CD4-positive, alpha-beta T cell treated with Interleukin-10 for 1 hour (primary cell): ENCODE data around the gene TRRAP.

Source experiments
- DNase-seq: peaks from one replicate; pipeline ENCODE4 v3.0.0-alpha.2; 2020

The TRRAP gene

DNA sequence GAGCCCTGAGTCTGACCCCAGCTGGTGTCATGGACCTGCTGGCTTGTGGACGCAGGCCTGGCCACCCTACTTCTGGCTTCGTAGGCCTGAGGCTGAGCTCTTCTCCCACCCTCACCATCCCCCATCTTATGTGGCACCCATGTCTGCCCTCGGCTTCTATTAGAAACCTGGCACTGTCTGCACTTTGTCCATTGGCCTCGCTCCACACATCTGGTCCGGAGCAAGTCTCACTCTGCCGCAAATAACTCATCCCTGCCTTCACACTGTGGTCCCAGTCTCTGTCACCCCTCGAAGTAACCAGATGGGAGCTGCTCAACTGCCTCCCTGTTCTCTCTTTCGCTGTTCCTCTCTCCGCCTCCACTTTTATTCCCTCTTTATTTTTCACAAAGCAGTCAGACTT lies 78.6 kb downstream of the TRRAP start:
- DNase-seq: no peak

DNA sequence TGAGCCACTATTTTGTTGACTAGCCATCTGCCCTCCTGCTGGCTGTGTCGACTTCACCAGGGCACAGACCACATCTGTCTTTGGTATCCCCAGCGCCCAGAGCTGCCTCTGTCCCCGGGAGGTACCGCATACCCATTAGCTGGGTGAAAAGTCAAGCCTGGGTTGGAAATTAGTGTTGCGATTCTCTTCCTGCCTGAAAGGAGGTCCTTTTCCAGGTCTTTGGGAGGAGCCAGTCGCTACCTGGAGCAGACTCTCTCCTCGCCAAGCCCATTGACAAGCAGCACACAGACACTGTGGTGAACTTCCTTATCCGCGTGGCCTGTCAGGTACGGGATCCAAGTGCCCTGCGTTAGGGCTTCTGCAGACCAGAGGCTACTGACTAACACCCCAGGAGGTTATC lies 79.4 kb downstream of the TRRAP start:
- DNase-seq: no peak

DNA sequence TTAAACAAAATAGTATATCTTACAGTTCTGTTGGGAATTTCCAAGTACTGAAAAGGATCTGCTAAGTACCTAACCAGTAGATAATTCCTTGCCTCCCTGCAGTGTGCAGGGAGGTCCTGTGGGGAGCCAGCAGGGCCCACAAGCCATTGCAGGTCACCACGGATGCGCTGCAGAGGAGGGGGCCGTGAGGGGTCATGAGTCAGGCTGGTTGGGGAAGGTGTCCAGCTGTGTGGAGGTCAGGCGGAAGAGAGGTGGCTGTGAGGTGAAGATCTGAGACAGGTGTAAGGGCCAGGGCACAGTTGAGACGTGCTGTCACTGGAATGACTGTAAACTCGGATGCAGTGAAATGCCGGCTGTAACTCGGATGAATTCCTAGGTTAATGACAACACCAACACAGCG lies 80.6 kb downstream of the TRRAP start:
- DNase-seq: no peak

DNA sequence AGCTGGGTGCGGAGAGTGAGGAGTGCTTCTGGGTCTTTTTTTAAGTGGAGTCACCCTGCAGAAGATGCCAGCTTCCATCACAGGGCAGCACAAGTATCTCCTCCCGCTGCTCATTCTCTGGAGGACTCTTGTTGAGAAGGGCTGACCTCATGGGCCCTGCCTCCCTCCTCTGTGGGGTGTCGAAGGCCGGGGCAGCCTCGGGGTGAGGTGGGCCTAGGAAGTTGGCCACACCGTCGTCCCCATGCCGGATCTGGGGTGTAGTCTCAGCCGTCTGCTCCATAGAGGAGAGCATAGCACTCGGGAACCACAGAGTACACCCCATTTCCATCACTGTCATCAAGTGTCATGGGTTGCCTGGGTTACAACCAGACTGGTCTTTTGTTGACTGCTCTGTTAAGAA lies 85.0 kb downstream of the TRRAP start:
- no peak for DNase-seq

DNA sequence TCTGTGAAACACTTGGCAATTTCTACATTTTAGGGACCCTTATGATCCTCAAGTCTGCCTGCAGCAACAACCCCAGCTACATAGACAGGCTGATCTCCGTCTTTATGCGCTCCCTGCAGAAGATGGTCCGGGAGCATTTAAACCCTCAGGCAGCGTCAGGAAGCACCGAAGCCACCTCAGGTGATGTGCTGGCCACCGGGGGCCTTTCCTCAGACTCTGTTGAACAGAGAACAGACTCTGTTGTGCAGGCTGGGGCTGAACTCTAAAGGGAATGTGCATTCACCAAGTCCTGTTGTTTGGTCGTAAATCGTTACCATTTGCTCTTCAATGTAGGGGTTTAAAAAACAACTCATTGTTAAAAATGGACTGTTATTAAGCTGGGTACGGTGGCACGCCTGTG lies 86.3 kb downstream of the TRRAP start:
- no peak for DNase-seq

DNA sequence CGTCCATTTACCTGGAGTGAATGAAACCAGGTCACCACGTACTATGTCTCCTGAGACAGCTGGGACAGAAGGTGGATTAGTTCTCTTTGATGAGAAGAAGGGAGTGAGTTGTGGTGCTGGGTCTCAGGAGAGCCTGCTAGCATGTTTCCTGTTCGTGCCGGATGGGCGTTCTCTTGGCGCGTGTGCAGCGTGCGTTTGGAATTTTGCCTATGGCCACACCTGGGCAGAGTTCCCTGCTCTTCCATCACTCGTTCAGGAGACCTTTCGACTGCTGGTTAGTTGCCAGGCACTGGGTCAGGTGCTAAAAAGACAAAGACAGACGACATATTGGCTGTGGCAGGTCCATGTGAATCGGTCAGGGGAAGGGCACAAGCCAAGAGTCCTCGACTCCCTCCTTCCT lies 90.3 kb downstream of the TRRAP start:
- no peak for DNase-seq

DNA sequence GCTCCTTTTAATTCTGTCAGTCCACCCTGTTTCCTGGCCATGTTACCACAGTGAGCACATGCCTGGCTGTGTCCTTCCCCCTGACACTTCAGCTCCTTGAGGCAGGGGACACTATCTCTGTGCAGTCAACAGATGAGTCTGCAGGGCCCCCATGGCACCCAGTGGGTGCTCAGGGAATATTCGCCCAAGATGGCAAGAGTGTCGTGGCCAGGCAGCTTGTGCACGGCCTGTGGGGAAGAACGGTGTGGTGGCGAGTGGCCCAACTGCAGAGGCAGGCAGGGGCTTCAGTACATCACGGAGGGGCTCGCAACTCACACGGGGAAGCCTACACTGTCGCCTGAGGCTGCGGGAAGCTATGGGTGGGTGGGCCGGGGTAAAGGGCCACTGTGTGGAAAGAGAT lies 91.1 kb downstream of the TRRAP start:
- no peak for DNase-seq

DNA sequence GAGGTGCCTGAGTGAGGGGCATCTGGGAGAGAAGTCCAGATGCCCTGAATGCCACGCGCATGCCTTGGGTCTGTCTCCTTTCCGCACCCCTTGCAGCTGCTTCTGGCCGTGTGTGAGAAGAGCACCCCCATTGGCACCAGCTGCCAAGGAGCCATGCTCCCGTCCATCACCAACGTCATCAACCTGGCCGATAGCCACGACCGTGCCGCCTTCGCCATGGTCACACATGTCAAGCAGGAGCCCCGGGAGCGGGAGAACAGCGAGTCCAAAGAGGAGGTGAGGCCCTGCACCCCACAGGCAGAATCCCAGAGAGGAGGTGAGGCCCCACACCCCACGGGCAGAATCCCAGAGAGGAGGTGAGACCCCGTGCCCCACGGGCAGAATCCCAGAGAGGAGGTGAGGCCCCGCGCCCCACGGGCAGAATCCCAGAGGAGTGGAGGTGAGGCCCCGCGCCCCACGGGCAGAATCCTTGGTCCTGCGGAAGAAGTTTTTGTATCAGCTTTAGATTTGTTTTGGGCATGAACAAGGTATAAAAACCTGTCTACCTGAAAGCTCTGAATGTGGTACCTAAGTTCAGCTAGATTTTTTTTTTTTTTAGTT lies 91.8 kb downstream of the TRRAP start:
- DNase-seq: no peak

DNA sequence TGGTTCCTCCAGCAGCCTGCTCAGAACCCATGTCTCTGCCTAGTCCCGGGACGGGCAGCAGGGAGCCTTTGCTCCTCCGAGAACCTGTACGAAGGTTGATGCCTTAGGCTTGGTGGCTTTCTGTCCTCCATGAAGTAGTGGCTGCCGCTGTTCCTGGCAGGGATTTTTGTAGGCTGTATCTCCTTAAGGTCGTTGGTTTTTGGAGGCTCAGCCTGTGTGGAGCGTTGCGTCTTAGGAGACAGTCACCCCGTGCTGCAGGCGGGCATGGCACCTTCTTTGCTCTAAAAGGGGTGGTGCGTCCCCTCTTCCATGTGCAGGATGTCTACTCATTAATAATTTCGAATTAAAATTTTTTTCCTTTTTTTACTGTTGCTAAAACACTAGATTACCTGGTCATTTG lies 92.5 kb downstream of the TRRAP start:
- no peak for DNase-seq

DNA sequence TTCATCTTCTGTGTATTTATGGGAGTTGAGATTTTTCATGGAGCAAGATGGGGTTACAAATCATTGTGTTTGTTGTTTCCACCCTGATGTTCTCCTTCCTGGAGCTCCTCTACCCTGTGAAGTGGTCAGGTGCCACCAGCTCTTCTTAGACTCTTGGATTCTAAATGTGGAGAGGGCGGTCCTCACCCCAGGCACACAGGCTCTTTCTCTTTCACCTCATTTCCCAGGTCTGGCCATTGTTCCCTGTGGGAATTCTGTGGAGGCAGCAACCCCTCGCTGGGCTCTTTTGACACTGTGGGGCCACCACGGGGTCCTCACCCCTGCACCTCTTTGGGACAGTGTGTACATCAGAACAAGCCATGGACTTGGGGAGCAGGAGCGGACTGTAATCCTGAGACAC lies 95.9 kb downstream of the TRRAP start:
- no peak for DNase-seq

DNA sequence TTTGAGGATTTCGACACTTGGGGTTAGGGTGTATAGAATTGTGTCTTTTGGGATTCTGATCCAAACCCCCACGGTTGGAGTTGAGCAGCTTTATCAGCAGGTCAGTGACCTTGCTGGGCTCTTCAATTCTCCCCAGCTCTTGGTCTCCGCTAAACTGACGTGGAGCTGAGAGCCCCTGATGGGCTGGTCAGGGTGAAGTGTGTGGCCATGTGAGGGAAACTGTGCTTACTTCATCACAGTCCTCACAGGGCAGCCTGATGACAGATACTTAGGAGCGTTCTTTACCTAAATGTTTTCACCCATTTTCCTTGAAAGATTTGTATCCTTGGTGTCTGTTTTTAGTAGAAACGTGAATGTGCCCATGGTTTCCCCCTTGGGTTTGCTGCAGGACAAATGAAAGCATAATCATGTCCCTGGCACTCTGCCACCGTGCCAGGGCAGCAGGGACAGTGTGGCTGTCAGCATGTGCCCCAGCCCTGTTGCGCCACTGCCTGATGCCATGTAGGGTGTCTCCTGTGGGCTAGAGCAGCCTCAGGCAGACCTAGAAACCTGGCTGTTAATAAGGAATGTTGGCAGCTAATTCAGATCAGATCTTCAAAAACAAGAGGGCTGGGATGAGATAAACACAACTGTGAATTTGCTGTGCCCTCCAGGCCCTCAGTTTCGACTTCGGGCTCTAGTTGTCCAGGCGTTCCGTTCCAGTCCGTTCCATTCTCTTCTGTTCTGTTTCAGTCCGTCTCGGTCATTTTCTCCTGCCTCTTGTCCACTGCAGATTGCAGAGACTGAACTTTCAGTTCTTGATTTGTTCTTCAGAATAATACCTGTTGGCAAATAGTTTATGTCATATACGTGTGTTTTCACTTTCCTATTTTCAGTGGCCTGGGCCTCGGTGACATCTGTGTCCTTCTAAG lies 96.8 kb downstream of the TRRAP start:
- DNase-seq: no peak

DNA sequence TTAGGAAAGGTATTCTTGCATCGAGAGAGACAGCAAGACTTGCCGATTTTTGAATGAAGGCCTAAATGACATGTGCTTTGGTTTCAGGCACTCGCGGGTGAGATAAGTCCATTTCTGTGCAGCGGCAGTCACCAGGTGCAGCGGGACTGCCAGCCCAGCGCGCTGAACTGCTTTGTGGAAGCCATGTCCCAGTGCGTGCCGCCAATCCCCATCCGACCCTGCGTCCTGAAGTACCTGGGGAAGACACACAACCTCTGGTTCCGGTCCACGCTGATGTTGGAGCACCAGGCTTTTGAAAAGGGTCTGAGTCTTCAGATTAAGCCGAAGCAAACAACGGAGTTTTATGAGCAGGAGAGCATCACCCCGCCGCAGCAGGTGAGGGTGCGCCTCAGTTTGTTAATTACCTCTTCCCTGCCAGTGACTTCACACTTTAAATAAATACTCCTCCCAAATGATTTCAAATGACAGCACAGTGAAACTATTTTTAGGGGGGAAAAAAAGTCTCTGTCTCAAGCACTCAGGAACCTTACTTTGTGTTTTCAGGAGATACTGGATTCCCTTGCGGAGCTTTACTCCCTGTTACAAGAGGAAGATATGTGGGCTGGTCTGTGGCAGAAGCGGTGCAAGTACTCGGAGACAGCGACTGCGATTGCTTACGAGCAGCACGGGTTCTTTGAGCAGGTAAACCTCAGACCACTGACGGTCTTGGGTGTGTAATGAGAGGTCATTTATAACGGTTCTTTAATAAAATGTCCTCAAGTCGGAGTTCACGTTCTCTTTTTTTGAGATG lies 98.3 kb downstream of the TRRAP start:
- no peak for DNase-seq

DNA sequence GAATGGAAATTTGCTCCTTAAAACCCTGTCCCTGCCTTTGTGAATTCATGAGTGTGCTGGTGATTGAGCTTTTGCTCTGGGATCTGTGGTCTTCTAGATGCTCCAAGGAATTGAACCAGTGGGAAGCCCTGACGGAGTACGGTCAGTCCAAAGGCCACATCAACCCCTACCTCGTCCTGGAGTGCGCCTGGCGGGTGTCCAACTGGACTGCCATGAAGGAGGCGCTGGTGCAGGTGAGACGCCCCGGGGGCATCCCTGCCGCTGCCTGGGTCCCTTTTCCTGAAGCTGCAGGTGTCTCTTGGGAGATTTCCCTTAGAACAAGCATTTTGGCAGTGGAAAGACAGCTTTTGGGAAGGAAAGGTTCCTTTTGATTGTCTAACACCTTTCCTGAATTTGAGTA lies 100.3 kb downstream of the TRRAP start:
- DNase-seq: no peak

DNA sequence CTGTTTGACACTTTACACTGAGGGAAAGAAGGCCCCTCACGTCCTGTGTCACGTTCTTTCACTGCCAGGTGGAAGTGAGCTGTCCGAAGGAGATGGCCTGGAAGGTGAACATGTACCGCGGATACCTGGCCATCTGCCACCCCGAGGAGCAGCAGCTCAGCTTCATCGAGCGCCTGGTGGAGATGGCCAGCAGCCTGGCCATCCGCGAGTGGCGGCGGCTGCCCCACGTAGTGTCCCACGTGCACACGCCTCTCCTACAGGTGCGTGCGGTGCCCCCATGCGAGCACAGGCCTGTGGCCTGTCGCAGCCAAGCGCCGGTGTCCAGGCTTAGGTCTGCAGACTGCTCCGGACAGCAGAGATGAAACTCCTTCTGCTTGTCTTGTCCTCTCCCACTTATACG lies 103.4 kb downstream of the TRRAP start:
- DNase-seq: no peak

DNA sequence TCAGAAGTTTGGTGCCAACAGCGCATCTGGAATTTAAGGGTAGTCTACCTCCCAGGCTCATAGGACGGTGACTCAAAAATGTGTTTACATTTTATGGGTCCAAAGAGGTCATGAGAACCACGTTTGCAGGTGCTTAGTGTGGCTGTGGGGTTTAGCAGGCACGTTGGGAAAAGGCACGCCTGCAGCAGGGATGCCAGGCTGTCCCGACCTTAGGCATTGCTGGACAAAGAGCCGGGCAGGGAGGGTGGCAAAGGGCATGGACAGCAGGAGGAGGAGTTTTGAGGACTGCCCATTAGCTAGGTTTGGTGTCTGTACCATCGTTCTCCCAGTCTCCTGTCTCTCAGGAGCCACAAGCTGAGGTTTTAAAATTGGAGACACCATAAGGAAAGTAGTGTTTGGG lies 104.4 kb downstream of the TRRAP start:
- DNase-seq: no peak

DNA sequence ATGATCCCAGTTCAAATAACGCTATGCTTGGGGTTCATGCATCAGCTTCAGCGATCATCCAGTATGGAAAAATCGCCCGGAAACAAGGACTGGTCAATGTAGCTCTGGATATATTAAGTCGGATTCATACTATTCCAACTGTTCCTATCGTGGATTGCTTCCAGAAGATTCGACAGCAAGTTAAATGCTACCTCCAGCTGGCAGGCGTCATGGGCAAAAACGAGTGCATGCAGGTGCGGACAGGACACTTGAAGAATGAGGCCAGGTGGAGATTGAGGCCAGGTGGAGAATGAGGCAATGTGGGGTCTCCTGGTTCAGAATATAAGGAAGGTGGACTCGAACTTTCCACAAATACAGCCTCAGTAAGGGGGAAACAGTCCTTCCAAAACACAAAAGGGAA lies 105.8 kb downstream of the TRRAP start:
- DNase-seq: no peak

DNA sequence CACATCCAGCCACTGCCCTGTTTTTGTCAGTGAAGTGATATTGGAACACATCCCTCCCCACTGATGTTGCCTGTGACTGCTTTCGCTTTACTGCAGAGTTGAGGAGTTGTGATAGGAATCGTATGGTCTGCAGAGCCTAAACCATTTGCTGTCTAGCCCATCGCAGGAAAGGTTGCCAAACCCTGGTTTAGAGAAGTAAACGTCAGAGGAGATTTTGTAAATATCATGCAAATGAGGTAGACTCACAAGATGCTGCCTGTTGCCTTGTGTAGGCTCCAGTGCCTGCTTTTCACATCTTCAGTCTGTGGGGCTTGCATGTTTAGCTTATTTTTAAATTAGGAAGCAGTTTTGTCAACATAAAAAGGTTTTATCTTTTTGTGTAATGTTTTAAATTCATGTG lies 107.1 kb downstream of the TRRAP start:
- DNase-seq: no peak

DNA sequence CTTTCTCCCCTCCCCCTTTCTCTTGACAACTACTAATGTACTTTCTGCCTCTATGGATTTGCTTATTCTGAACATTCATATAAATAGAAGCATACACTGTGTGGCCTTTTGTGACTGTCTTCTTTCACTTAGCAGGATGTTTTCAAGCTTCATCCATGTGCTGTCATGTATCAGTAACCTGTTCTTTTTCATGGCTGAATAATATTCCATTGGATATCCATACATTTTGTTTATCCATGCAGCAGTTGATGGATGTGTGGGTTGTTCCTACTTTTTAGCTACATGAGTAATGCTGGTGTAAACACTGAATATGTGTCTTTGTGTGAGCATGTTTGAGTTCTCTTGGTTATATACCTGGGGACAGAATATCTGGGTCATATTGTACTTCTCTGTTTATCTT lies 107.6 kb downstream of the TRRAP start:
- no peak for DNase-seq

DNA sequence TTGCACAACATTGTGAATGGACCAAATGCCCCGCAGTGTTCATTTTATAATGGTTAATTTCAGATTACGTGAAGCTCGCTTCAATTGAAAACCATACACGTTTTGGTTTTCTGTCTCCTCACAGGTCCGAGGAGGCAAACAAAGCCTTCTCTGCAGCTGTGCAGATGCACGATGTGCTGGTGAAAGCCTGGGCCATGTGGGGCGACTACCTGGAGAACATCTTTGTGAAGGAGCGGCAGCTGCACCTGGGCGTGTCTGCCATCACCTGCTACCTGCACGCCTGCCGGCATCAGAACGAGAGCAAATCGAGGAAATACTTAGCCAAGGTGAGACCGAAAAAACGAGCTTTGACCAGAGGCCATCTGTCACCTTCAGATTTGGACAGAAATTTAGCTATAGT lies 110.3 kb downstream of the TRRAP start:
- DNase-seq: no peak

DNA sequence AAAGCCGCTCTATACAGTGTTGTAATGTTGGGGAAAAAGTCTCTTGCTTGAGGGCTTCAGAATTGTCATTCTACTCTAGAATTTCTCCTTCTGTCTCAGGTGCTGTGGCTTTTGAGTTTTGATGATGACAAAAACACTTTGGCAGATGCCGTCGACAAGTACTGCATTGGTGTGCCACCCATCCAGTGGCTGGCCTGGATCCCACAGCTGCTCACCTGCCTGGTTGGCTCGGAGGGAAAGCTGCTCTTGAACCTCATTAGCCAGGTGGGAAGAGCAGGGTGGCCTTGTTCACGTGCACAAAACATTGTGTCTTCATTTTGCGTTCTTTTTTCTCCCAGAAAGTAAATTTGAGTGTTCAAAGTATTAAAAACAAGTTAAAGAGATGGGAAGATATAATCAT lies 112.0 kb downstream of the TRRAP start:
- DNase-seq: no peak

DNA sequence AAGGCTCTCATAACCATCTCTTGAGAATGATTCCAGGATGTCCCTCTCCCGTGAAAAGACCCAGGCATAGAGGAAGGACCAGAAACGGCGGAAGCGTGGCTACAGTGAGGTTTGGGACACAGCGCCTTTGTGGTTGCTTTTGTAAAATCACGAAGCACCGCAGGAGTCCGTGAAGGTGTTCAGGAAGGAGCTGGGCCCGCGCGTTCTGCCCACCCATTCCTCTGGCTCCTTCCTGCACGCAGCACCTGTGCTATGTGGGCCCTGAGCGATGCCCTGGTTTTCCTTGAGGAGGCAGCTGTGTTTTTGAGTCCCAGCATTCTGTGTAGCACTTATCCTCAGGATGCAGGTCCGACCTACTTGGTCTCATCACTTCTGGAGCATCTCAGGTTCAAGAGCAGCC lies 112.8 kb downstream of the TRRAP start:
- DNase-seq: no peak

DNA sequence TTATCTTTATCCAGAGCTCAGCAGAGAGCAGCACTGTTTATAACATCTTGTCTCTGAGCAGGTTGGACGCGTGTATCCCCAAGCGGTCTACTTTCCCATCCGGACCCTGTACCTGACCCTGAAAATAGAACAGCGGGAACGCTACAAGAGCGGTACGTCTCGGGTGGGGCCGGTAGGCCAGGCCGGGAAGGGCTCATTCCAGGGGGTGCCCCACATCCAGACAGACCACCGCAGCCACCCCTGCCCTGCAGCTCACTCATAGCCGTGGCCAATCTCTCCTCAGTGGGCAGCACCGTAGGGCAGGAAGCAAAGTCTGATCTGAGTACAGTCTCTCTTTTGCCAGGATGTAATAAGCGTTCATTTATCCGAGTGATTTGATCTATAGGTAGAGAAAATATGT lies 113.7 kb downstream of the TRRAP start:
- DNase-seq: no peak

DNA sequence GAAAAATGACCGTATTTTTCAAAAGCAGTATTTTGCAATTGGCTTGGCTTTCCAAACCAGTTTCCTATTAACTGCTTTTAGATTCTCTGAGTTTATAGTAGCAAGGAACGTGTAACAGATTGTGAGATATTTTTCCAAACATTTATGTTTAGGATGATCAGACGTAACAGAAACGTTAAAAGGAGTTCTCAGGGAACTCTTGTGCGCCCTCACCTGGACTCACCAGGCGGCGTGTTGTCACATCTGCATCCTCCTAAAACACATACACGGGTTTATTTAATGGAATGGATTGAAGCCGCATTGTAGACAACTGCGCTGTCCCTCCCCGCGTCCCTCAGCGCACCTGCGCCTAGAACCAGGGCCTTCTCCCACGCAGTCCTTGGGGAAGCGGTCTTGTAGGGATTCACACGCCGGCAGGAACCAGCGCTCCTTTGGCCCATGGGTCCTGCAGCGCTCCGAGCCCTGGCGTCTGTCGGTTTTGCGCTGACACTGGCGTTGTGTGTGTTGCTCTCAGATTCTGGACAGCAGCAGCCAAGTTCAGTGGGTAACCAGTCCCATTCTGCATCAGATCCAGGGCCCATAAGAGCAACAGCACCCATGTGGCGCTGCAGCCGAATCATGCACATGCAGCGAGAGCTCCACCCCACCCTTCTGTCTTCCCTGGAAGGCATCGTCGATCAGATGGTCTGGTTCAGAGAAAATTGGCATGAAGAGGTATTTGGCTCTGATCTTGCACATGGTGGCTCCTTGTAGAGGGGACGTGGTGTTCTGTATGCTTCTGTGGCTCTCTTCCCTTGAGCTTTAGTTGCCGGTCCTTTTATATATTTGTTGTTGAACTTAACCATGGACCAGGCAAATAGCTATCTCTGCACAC lies 114.9 kb downstream of the TRRAP start:
- DNase-seq: no peak
